Measurements from ENCODE around the gene YIPF5. TPM values are rescaled to one million over a fixed set of nuclear protein-coding genes. Genes with fewer than 3 reads are reported as not detected.

Gene YIPF5
- polyA plus RNA-seq, 6 donors from 2014 or later: 39.7 to 54.3 (median 46.3) TPM

DNA sequence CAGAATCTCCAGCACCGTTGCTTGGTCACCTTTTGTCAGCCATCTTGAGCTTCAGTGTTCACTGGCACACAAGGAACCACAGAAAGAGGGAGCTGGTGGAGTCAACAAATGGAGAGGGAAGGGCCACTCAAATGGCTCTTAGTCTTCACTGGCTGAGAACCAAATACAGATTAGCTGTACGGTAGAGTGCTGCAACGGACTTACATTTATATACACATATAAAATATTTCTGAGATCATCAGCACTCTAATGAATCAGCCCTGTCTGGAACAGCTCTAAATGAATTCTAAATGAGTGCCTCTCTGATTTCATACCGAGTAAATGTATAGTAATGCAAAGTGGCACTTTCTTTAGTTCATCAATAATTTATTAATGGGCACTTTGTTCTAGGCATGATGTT, 25.0 kb upstream of the YIPF5 start:
- ATAC-seq (ENCODE audit: low read depth in 2 of 2) (no peak), DNase-seq (no peak)
- Mint-ChIP-seq H3K27me3 (peaks cover 9 to 21% (median 16%) of the 10 kb centered on the region in 3 donors), H3K4me3 (no peak overlapping the region), H3K36me3 (no peaks in the 10 kb centered on the region), H3K9me3 (no peaks in the 10 kb centered on the region), H3K27ac (no peak overlapping the region), H3K4me1 (peaks cover 0 to 5% (median 4%) of the 10 kb centered on the region in 3 donors)

- no peaks in the 10 kb centered on the region for H3K9me3 Mint-ChIP-seq
- no peak overlapping the region for H3K4me3 Mint-ChIP-seq
- H3K27ac Mint-ChIP-seq: no peak overlapping the region
- ATAC-seq (ENCODE audit: low read depth in 2 of 2): no peak
- peaks cover 12 to 17% (median 15%) of the 10 kb centered on the region in 3 donors for H3K4me1 Mint-ChIP-seq
- H3K36me3 Mint-ChIP-seq: no peaks in the 10 kb centered on the region
- H3K27me3 Mint-ChIP-seq: peaks cover 6 to 12% (median 11%) of the 10 kb centered on the region in 3 donors
- no peak for DNase-seq
These were observed 23.7 kb upstream of the YIPF5 start for GRCh38 chr5:144194144-144194543.

DNA sequence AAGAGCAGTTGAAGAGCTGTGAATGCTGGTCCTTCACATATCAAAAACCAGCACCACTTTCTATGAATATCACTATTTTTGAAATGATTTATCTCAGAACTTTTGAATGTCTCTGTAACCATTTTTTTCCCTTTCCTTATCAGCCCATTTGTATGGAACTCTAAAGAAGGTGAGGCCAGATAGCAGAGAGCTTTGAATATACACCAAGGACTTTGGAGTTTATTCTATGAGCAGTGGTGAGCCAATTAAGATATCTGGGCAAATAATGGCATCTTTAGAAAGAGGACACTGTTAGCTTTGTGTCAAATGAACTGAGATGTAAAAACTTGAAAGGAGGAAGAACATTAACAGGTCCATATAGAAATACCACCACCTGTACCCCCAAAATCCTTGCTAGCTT, 22.2 kb upstream of the YIPF5 start:
- H3K27me3 Mint-ChIP-seq: no peaks in the 10 kb centered on the region
- no peak for ATAC-seq (ENCODE audit: low read depth in 2 of 2)
- no peaks in the 10 kb centered on the region for H3K36me3 Mint-ChIP-seq

DNA sequence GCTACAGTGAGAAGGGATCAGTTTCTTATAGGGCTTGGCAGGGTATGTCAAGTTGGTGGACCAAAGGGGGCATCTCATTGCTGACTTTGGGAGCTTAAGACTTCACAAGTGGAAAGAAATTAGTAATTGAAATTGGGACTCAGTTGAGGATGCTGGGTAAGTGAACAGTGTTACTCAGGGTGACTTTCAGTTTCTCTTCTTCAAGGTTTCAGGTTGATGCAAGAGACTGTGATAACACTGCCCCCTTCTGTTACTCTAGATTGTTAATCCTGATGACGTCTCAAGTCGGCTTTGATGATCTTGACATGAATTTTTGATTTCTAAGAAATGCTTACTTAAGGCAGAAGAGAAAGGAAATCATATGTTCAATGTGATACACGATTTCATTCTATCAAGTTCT, 21.5 kb upstream of the YIPF5 start:
- no peaks in the 10 kb centered on the region for H3K36me3 Mint-ChIP-seq
- H3K27ac Mint-ChIP-seq: no peak overlapping the region
- no peak overlapping the region for H3K4me3 Mint-ChIP-seq
- DNase-seq (peak; percentile 75), ATAC-seq (ENCODE audit: low read depth in 2 of 2) (peak; percentile 63 to 80)
- peaks cover 33 to 39% (median 33%) of the 10 kb centered on the region in 3 donors for H3K4me1 Mint-ChIP-seq
- H3K9me3 Mint-ChIP-seq: no peaks in the 10 kb centered on the region
- H3K27me3 Mint-ChIP-seq: no peaks in the 10 kb centered on the region

More for the DNA sequence above, 22.2 kb upstream of the YIPF5 start:
- H3K9me3 Mint-ChIP-seq: no peaks in the 10 kb centered on the region
- H3K4me3 Mint-ChIP-seq: no peak overlapping the region
- DNase-seq: no peak
- H3K27ac Mint-ChIP-seq: no peak overlapping the region
- peaks cover 26 to 32% (median 27%) of the 10 kb centered on the region in 3 donors for H3K4me1 Mint-ChIP-seq

DNA sequence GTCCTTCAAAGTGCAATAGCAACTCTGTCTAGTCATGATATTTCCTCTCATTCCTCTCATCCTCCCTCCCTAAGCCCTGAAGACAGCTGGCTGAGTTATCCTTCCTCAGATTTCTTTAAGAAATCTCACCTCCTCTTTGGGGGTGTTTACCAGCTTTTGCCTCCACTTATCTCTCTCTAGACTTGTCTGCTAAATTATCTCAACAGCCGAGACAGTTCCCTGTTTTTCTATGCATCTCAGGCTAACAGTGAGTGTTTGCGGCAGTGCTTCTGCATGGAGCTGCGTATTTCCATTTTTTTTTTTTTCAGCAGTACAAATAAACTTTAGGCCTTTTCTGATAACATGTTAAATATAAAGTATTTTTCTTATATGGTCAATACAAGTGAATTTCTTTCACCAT, 21.1 kb upstream of the YIPF5 start:
- no peak for ATAC-seq (ENCODE audit: low read depth in 2 of 2)
- DNase-seq: no peak
- Mint-ChIP-seq H3K9me3 (no peaks in the 10 kb centered on the region), H3K4me1 (peaks cover 33 to 40% (median 38%) of the 10 kb centered on the region in 3 donors), H3K4me3 (peak overlapping the region in 1 of 8 donors; percentile 22), H3K27ac (peak overlapping the region in 3 of 6 donors; percentile 26 to 94 (median 27)), H3K27me3 (no peaks in the 10 kb centered on the region), H3K36me3 (no peaks in the 10 kb centered on the region)

- ATAC-seq (ENCODE audit: low read depth in 2 of 2): peak; percentile 58 to 67
- Mint-ChIP-seq H3K27ac (peak overlapping the region in 4 of 6 donors; percentile 86 to 91 (median 88)), H3K9me3 (no peaks in the 10 kb centered on the region), H3K4me1 (peaks cover 33 to 41% (median 40%) of the 10 kb centered on the region in 3 donors), H3K4me3 (peak overlapping the region; percentile 26 to 78 (median 68)), H3K36me3 (no peaks in the 10 kb centered on the region), H3K27me3 (no peaks in the 10 kb centered on the region)
- peak; percentile 53 for DNase-seq
These were observed 19.5 kb upstream of the YIPF5 start for GRCh38 chr5:144189800-144190429.

GRCh38 chr5:144187699-144188294, 17.3 kb upstream of the YIPF5 start:
- Mint-ChIP-seq H3K4me3 (peak overlapping the region in 7 of 8 donors; percentile 12 to 59 (median 35)), H3K36me3 (no peaks in the 10 kb centered on the region), H3K27me3 (no peaks in the 10 kb centered on the region), H3K27ac (peak overlapping the region in 5 of 6 donors; percentile 73 to 93 (median 91)), H3K4me1 (peaks cover 33 to 41% (median 40%) of the 10 kb centered on the region in 3 donors), H3K9me3 (no peaks in the 10 kb centered on the region)
- ATAC-seq (ENCODE audit: low read depth in 2 of 2) (peak; percentile 83 to 86), DNase-seq (peak; percentile 76)

- H3K27me3 Mint-ChIP-seq: peaks cover 0 to 10% (median 8%) of the 10 kb centered on the region in 3 donors
- H3K4me3 Mint-ChIP-seq: no peak overlapping the region
- DNase-seq (peak; percentile 21), ATAC-seq (ENCODE audit: low read depth in 2 of 2) (no peak)
- no peaks in the 10 kb centered on the region for H3K9me3 Mint-ChIP-seq
- no peak overlapping the region for H3K27ac Mint-ChIP-seq
- no peaks in the 10 kb centered on the region for H3K36me3 Mint-ChIP-seq
- H3K4me1 Mint-ChIP-seq: peaks cover 12 to 22% (median 14%) of the 10 kb centered on the region in 3 donors
These were observed 12.9 kb upstream of the YIPF5 start for GRCh38 chr5:144183254-144183889.

- Mint-ChIP-seq H3K36me3 (no peaks in the 10 kb centered on the region), H3K4me3 (no peak overlapping the region), H3K27me3 (peaks cover 8 to 28% (median 9%) of the 10 kb centered on the region in 3 donors), H3K9me3 (no peaks in the 10 kb centered on the region), H3K27ac (no peak overlapping the region), H3K4me1 (no peaks in the 10 kb centered on the region)
- ATAC-seq (ENCODE audit: low read depth in 2 of 2) (no peak), DNase-seq (no peak)
These were observed 8.8 kb upstream of the YIPF5 start for GRCh38 chr5:144179226-144179625.

DNA sequence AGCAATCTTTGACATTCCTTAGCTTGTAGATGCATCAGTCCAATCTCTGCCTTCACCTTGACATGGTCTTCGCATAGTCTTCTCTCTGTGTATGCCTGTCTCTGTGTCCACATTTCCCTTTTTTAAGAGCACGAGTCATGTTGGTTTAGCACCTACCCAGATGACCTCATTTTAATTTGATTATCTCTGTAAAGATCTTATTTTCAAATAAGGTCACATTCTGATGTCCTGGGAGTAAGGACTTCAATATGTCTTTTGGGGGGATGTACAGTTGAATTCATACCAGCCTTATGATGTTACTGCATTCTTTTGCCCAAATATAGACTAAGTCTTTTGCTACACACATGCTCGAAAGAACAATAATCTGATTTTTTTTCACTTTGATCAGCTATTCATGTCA, 7.1 kb upstream of the YIPF5 start:
- no peaks in the 10 kb centered on the region for H3K36me3 Mint-ChIP-seq
- no peak for DNase-seq
- no peak overlapping the region for H3K4me3 Mint-ChIP-seq
- no peak for ATAC-seq (ENCODE audit: low read depth in 2 of 2)
- H3K9me3 Mint-ChIP-seq: peaks cover 0 to 3% (median 0%) of the 10 kb centered on the region in 7 donors
- no peaks in the 10 kb centered on the region for H3K4me1 Mint-ChIP-seq
- H3K27ac Mint-ChIP-seq: peak overlapping the region in 1 of 6 donors; percentile 60
- peaks cover 13 to 41% (median 19%) of the 10 kb centered on the region in 3 donors for H3K27me3 Mint-ChIP-seq

- H3K36me3 Mint-ChIP-seq: no peaks in the 10 kb centered on the region
- H3K4me3 Mint-ChIP-seq: no peak overlapping the region
- DNase-seq (no peak), ATAC-seq (ENCODE audit: low read depth in 2 of 2) (no peak)
- H3K9me3 Mint-ChIP-seq: peaks cover 0 to 4% (median 0%) of the 10 kb centered on the region in 7 donors
- peaks cover 13 to 33% (median 14%) of the 10 kb centered on the region in 3 donors for H3K27me3 Mint-ChIP-seq
- no peak overlapping the region for H3K27ac Mint-ChIP-seq
- H3K4me1 Mint-ChIP-seq: peaks cover 16 to 22% (median 17%) of the 10 kb centered on the region in 3 donors
These were observed 3.3 kb upstream of the YIPF5 start for GRCh38 chr5:144173766-144174165.

GRCh38 chr5:144169904-144170275, 569 bp downstream of the YIPF5 start:
- Mint-ChIP-seq H3K9me3 (peaks cover 0 to 4% (median 0%) of the 10 kb centered on the region in 7 donors), H3K27me3 (peaks cover 5 to 19% (median 14%) of the 10 kb centered on the region in 3 donors), H3K4me3 (peak overlapping the region; percentile 84 to 97 (median 95)), H3K36me3 (peaks cover 0 to 14% of the 10 kb centered on the region in 2 donors), H3K4me1 (peaks cover 17 to 24% (median 20%) of the 10 kb centered on the region in 3 donors), H3K27ac (peak overlapping the region; percentile 93 to 98 (median 96))
- ATAC-seq (ENCODE audit: low read depth in 2 of 2) (no peak), DNase-seq (no peak)

- Mint-ChIP-seq H3K9me3 (peaks cover 0 to 4% (median 0%) of the 10 kb centered on the region in 7 donors), H3K27ac (no peak overlapping the region), H3K27me3 (peaks cover 0 to 7% (median 1%) of the 10 kb centered on the region in 3 donors), H3K4me3 (peak overlapping the region in 2 of 8 donors; percentile 47 to 84), H3K36me3 (peaks cover 6 to 14% of the 10 kb centered on the region in 2 donors), H3K4me1 (peaks cover 17 to 24% (median 20%) of the 10 kb centered on the region in 3 donors)
- ATAC-seq (ENCODE audit: low read depth in 2 of 2) (no peak), DNase-seq (no peak)
These were observed 2.5 kb downstream of the YIPF5 start for GRCh38 chr5:144167998-144168397.
